DMS114 treated with DMSO at 0.1 percent for 48 hours (cell line): ENCODE results near the gene FOXI1.
"Not testable (repeated sequence)": the region's sequence is repeated elsewhere in the genome, so short reads cannot be mapped to it uniquely, and the experiment has no call there.

Source experiments
- DNase-seq: peaks from one replicate; lab custom pipeline; 2025; ENCODE audit not compliant: unreplicated experiment; lab: John Stamatoyannopoulos, UW

The FOXI1 gene

GRCh38 chr5:170092455-170093101, 13.1 kb upstream of the FOXI1 start:
- DNase-seq: no peak

GRCh38 chr5:170094329-170094728, 11.4 kb upstream of the FOXI1 start:
- DNase-seq: not testable (repeated sequence)

GRCh38 chr5:170095646-170096045, 10.1 kb upstream of the FOXI1 start:
- DNase-seq: no peak

- DNase-seq: no peak
Observed at GRCh38 chr5:170097934-170098333, 7.8 kb upstream of the FOXI1 start.

GRCh38 chr5:170100066-170100943, 5.4 kb upstream of the FOXI1 start:
- peak; percentile 80 for DNase-seq

- DNase-seq: no peak
Observed at GRCh38 chr5:170103447-170103846, 2.2 kb upstream of the FOXI1 start.

- DNase-seq: no peak
Observed at GRCh38 chr5:170104299-170104698, 1.4 kb upstream of the FOXI1 start.

GRCh38 chr5:170104710-170105109, 987 bp upstream of the FOXI1 start:
- no peak for DNase-seq

GRCh38 chr5:170107674-170108073, 2.0 kb downstream of the FOXI1 start:
- DNase-seq: no peak

- DNase-seq: no peak
Observed at GRCh38 chr5:170108266-170108785, 2.6 kb downstream of the FOXI1 start.

GRCh38 chr5:170109059-170110031, 3.6 kb downstream of the FOXI1 start:
- DNase-seq: no peak

- DNase-seq: no peak
Observed at GRCh38 chr5:170110403-170111087, 4.8 kb downstream of the FOXI1 start.

GRCh38 chr5:170111088-170111785, 5.5 kb downstream of the FOXI1 start:
- DNase-seq: no peak

- DNase-seq: no peak
Observed at GRCh38 chr5:170112876-170113521, 7.3 kb downstream of the FOXI1 start.

- no peak for DNase-seq
Observed at GRCh38 chr5:170113522-170113900, 7.8 kb downstream of the FOXI1 start.

GRCh38 chr5:170114271-170114670, 8.6 kb downstream of the FOXI1 start:
- DNase-seq: no peak

GRCh38 chr5:170115925-170116324, 10.2 kb downstream of the FOXI1 start:
- no peak for DNase-seq

GRCh38 chr5:170117736-170118135, 12.0 kb downstream of the FOXI1 start:
- no peak for DNase-seq

- no peak for DNase-seq
Observed at GRCh38 chr5:170120576-170120975, 14.9 kb downstream of the FOXI1 start.
